ENCODE data around the gene TMPRSS9. TPM values are rescaled to one million over a fixed set of nuclear protein-coding genes. Genes with fewer than 3 reads are reported as not detected.

Gene TMPRSS9
- total and polyA plus RNA-seq, 2 of the 13 experiments (the other 11 are each of a cell fraction or from before 2014, with no cell fraction given): 2.5 to 5.2 TPM

DNA sequence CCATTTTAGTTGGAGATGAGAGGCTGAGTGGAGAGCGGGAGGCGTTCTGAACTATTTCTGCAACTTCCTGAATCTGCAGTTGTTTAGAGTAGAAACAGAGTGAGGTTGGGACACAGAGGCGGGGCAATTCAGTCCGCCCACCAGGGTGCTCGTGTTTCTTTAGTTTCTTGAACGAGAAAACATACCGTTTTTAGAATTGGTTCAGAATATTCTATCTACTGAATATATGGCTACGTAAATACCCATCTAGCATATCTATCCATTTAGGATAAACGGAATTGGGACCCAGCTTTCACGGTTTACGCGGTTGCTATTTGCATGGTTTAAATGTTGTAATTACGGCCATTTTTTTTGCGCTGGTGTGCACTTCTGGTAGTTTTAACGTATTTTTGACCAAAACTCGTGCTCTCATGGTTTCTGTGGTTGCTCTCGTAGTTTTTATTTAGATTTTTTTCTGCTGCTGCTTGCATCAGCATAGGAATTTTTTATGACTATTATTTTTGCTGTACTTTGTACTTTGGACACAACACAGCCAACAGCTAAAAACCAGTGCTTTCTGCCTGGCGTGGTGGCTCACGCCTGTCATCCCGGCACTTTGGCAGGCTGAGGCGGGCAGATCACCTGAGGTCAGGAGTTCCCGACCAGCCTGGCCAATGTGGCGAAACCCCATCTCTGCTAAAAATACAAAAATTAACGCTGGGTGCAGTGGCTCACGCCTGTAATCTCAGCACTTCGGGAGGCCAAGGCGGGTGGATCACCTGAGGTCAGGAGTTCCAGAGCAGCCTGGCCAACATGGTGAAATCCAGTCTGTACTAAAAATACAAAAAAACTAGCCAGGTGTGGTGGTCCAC is 34.6 kb downstream of the TMPRSS9 start (continued):
- no peak for TF ChIP-seq AGO1 (IDR thresholded peaks at IDR 0.05; ENCODE audit: low read depth, low read length, poor library complexity, severe bottlenecking)
- TF ChIP-seq GPN1 (CRISPR knock-in tag; IDR thresholded peaks at IDR 0.05; ENCODE audit: borderline replicate concordance): no peak
- TF ChIP-seq ZNF292 (CRISPR knock-in tag; IDR thresholded peaks at IDR 0.05; ENCODE audit: borderline replicate concordance, low read depth): peak; percentile 58; the same call in 1 of the 2 replicates
- no peak for TF ChIP-seq GABPA (IDR thresholded peaks at IDR 0.05; ENCODE audit: low read depth, low read length)
- TF ChIP-seq GABPA (CRISPR knock-in tag; IDR thresholded peaks at IDR 0.05; ENCODE audit: low read depth): no peak
- TF ChIP-seq, protein P1, sequence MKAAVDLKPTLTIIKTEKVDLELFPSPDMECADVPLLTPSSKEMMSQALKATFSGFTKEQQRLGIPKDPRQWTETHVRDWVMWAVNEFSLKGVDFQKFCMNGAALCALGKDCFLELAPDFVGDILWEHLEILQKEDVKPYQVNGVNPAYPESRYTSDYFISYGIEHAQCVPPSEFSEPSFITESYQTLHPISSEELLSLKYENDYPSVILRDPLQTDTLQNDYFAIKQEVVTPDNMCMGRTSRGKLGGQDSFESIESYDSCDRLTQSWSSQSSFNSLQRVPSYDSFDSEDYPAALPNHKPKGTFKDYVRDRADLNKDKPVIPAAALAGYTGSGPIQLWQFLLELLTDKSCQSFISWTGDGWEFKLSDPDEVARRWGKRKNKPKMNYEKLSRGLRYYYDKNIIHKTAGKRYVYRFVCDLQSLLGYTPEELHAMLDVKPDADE (CRISPR knock-in tag; IDR thresholded peaks at IDR 0.05): no peak
- 0 out of 2 replicates have a peak, but pooled peaks have one; percentile 10 for TF ChIP-seq ZSCAN29 (CRISPR knock-in tag; conservative IDR thresholded peaks at IDR 0.05)
- 0 out of 2 replicates have a peak, but pooled peaks have one; percentile 47 for TF ChIP-seq REPIN1 (CRISPR knock-in tag; IDR thresholded peaks at IDR 0.05; ENCODE audit: borderline replicate concordance, low read depth)
- no peak for TF ChIP-seq U2AF1 (optimal IDR thresholded peaks at IDR 0.05; ENCODE audit: low read depth, low read length)
- no peak for TF ChIP-seq SNAPC2 (CRISPR knock-in tag; IDR thresholded peaks at IDR 0.05)
- no peak for TF ChIP-seq KAT2B (IDR thresholded peaks at IDR 0.05; ENCODE audit: borderline replicate concordance, low read depth, low read length)
- TF ChIP-seq GATAD1 (CRISPR knock-in tag; IDR thresholded peaks at IDR 0.05): no peak
- no peak for TF ChIP-seq GRHL1 (CRISPR knock-in tag; conservative IDR thresholded peaks at IDR 0.05)
- TF ChIP-seq ZNF607 (CRISPR knock-in tag; IDR thresholded peaks at IDR 0.05; ENCODE audit: borderline replicate concordance): no peak
- peak; percentile 71 for TF ChIP-seq BHLHE40 (IDR thresholded peaks at IDR 0.05; ENCODE audit: low read length)
- no peak for TF ChIP-seq RFX3 (CRISPR knock-in tag; IDR thresholded peaks at IDR 0.05)
- 0 out of 2 replicates have a peak, but pooled peaks have one; percentile 26 for TF ChIP-seq ZNF746 (CRISPR knock-in tag; IDR thresholded peaks at IDR 0.05)
- no peak; the same call in 1 of the 2 replicates for TF ChIP-seq MXD3 (CRISPR knock-in tag; IDR thresholded peaks at IDR 0.05)
- no peak for TF ChIP-seq SUZ12 (IDR thresholded peaks at IDR 0.05; ENCODE audit: low read depth, low read length)
- peak; percentile 51; the same call in 1 of the 2 replicates for TF ChIP-seq KDM6A (CRISPR knock-in tag; IDR thresholded peaks at IDR 0.05; ENCODE audit: low read depth)
- no peak for TF ChIP-seq SP1 (IDR thresholded peaks at IDR 0.05)
- TF ChIP-seq SP1 (CRISPR knock-in tag; IDR thresholded peaks at IDR 0.05): no peak; the same call in 1 of the 2 replicates
- TF ChIP-seq MATR3 (CRISPR knock-in tag; IDR thresholded peaks at IDR 0.05): no peak
- no peak for TF ChIP-seq SIX1 (CRISPR knock-in tag; IDR thresholded peaks at IDR 0.05; ENCODE audit: borderline replicate concordance)
- no peak for TF ChIP-seq SAFB2 (CRISPR knock-in tag; IDR thresholded peaks at IDR 0.05; ENCODE audit: borderline replicate concordance, low read depth)
- TF ChIP-seq ZUFSP (CRISPR knock-in tag; IDR thresholded peaks at IDR 0.05; ENCODE audit: borderline replicate concordance): no peak
- TF ChIP-seq NR1H2 (CRISPR knock-in tag; IDR thresholded peaks at IDR 0.05; ENCODE audit: borderline replicate concordance, low read depth): no peak
